Measurements from ENCODE around the gene ARHGAP1.
A peak's percentile ranks its signal among the peaks of the same experiment; 100 is the strongest.

Gene ARHGAP1

GRCh38 chr11:46700241-46701077 lies at the start of gene ARHGAP1, which contains the start of gene ZNF408:
Gene ARHGAP1, minus strand, starts transcription at chr11:46700619. Its CDS starts 4,512 bp downstream, at chr11:46696107.
Gene ZNF408, plus strand, starts transcription at chr11:46701031. Its CDS starts 17 bp downstream, at chr11:46701048.
- H3K27me3 Mint-ChIP-seq (ENCODE audit: low read depth) = no peaks in the 10 kb centered on the region
- H3K9me3 Mint-ChIP-seq = no peaks in the 10 kb centered on the region
- peaks cover 31% of the 10 kb centered on the region for H3K4me1 Mint-ChIP-seq
- peak within 1 kb of the TSS; percentile 92 to 99 (median 94) for H3K4me3 Mint-ChIP-seq
- H3K27ac Mint-ChIP-seq = peak within 1 kb of the TSS; percentile 99 to 100 (median 100)
- H3K36me3 Mint-ChIP-seq (ENCODE audit: low read depth) = peaks cover 31% of the 10 kb centered on the region
- TF ChIP-seq, protein P1, sequence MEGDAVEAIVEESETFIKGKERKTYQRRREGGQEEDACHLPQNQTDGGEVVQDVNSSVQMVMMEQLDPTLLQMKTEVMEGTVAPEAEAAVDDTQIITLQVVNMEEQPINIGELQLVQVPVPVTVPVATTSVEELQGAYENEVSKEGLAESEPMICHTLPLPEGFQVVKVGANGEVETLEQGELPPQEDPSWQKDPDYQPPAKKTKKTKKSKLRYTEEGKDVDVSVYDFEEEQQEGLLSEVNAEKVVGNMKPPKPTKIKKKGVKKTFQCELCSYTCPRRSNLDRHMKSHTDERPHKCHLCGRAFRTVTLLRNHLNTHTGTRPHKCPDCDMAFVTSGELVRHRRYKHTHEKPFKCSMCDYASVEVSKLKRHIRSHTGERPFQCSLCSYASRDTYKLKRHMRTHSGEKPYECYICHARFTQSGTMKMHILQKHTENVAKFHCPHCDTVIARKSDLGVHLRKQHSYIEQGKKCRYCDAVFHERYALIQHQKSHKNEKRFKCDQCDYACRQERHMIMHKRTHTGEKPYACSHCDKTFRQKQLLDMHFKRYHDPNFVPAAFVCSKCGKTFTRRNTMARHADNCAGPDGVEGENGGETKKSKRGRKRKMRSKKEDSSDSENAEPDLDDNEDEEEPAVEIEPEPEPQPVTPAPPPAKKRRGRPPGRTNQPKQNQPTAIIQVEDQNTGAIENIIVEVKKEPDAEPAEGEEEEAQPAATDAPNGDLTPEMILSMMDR (IDR thresholded peaks at IDR 0.05; ENCODE audit: unreplicated experiment in 3 of 3) = no peak

DNA sequence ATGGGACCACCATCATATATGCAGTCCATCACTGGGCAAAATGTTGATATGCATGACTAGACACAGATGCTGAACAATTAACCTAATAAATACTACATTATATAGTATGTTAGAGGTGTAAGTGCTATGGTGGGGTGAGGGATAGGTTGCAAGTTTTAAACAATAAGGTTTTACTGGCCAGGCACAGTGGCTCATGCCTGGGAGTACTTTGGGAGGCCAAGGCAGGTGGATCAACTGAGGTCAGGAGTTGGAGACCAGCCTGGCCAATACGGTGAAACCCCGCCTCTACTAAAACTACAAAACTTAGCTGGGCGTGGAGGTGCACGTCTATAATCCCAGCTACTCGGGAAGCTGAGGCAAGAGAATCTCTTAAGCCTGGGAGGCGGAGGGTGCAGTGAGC lies 46.7 kb upstream of the ARHGAP1 start:
- no peak overlapping the region for H3K27ac Mint-ChIP-seq
- H3K4me3 Mint-ChIP-seq = no peak overlapping the region
- TF ChIP-seq, protein P1 (IDR thresholded peaks at IDR 0.05; ENCODE audit: unreplicated experiment in 3 of 3) = no peak
- peaks cover 82% of the 10 kb centered on the region for H3K36me3 Mint-ChIP-seq (ENCODE audit: low read depth)
- no peaks in the 10 kb centered on the region for H3K27me3 Mint-ChIP-seq (ENCODE audit: low read depth)
- H3K9me3 Mint-ChIP-seq = no peaks in the 10 kb centered on the region
- no peaks in the 10 kb centered on the region for H3K4me1 Mint-ChIP-seq

DNA sequence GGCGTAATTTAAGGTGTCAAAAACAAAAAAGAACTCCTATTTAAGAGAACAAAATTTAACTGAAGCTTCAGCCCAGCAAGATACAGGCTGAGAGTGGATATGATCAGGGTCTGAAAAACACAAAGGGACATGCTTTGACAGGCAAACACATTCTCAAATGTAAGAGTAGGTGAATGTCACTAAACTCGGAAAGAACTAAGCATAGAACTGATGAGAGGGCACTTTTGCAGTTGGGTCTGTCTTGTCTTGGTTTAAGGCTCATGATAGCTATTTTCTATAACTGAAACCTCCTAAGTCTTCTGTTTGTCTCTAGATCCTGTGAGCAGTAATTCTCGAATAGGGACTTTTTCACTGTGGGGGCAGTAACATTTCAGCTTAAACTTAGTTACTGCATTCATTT lies 45.6 kb upstream of the ARHGAP1 start:
- no peak overlapping the region for H3K27ac Mint-ChIP-seq
- H3K9me3 Mint-ChIP-seq = no peaks in the 10 kb centered on the region
- TF ChIP-seq, protein P1 (IDR thresholded peaks at IDR 0.05; ENCODE audit: unreplicated experiment in 3 of 3) = no peak
- H3K4me3 Mint-ChIP-seq = no peak overlapping the region
- peaks cover 85% of the 10 kb centered on the region for H3K36me3 Mint-ChIP-seq (ENCODE audit: low read depth)
- H3K4me1 Mint-ChIP-seq = no peaks in the 10 kb centered on the region
- H3K27me3 Mint-ChIP-seq (ENCODE audit: low read depth) = no peaks in the 10 kb centered on the region

- no peak overlapping the region for H3K27ac Mint-ChIP-seq
- no peaks in the 10 kb centered on the region for H3K27me3 Mint-ChIP-seq (ENCODE audit: low read depth)
Measured at GRCh38 chr11:46745328-46745727, 44.9 kb upstream of the ARHGAP1 start.

GRCh38 chr11:46743693-46744339 lies 43.4 kb upstream of the ARHGAP1 start:
- Mint-ChIP-seq H3K4me3 (no peak overlapping the region), H3K4me1 (no peaks in the 10 kb centered on the region), H3K27me3 (ENCODE audit: low read depth) (no peaks in the 10 kb centered on the region), H3K9me3 (no peaks in the 10 kb centered on the region), H3K36me3 (ENCODE audit: low read depth) (peaks cover 82% of the 10 kb centered on the region), H3K27ac (no peak overlapping the region)
- TF ChIP-seq, protein P1 (IDR thresholded peaks at IDR 0.05; ENCODE audit: unreplicated experiment in 3 of 3) = no peak

More at GRCh38 chr11:46745328-46745727, 44.9 kb upstream of the ARHGAP1 start:
- TF ChIP-seq, protein P1 (IDR thresholded peaks at IDR 0.05; ENCODE audit: unreplicated experiment in 3 of 3) = no peak
- no peaks in the 10 kb centered on the region for H3K9me3 Mint-ChIP-seq
- H3K36me3 Mint-ChIP-seq (ENCODE audit: low read depth) = peaks cover 81% of the 10 kb centered on the region
- no peak overlapping the region for H3K4me3 Mint-ChIP-seq
- H3K4me1 Mint-ChIP-seq = no peaks in the 10 kb centered on the region

Data from nephron (organoid).